ENCODE results near the gene FANCB. TPM values are rescaled to one million over a fixed set of nuclear protein-coding genes. Genes with fewer than 3 reads are reported as not detected.

FANCB gene
- total RNA-seq, 1 experiment from 2014 or later: 22.4 TPM

GRCh38 chrX:14873676-14874049 is 794 bp upstream of the FANCB start:
- Histone ChIP-seq H2AFZ (ENCODE audit: low read length) (no peak overlapping the region; the same call in 1 of the 2 replicates), H4K20me1 (ENCODE audit: insufficient read depth, low read depth, low read length) (no peaks in the 10 kb centered on the region), H3K4me1 (ENCODE audit: low read length) (peaks cover 33% of the 10 kb centered on the region), H3K9ac (ENCODE audit: low read length) (peak overlapping the region; percentile 85), H3K79me2 (ENCODE audit: low read length) (peaks cover 84% of the 10 kb centered on the region), H3K9me2 (replicated peaks; ENCODE audit: insufficient read depth, low read length) (no peaks in the 10 kb centered on the region), H3K9me3 (ENCODE audit: low read length) (peaks cover 3% of the 10 kb centered on the region), H3K36me3 (ENCODE audit: insufficient read depth, low read length) (peaks cover 29% of the 10 kb centered on the region), H3K27ac (ENCODE audit: low read length) (peak overlapping the region; percentile 65), H3K4me3 (ENCODE audit: low read length) (peak overlapping the region; percentile 68), H3K4me2 (ENCODE audit: low read depth, low read length, poor library complexity, severe bottlenecking) (peak overlapping the region; percentile 77), H3K27me3 (ENCODE audit: low read length) (no peaks in the 10 kb centered on the region)
- no peak for DNase-seq

DNA sequence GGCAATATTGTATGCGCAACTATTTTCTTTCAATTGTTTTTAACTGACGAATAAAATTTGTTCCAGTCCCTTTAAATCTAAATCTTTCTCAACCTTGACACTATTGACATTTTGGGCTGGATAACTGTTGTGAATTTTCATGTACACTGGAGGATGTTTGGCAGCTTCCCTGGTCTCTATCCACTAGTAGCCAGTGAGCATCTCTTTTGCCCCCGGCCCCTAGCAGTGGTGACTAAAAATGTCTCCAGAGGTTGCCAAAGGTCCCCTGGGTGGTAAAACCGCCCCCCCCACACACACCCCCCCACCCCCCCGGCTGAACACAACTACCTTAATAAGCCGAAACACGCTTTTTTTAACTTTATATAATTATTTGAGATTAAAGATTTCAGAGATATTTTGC is 514 bp downstream of the FANCB start:
- Histone ChIP-seq H3K9me3 (ENCODE audit: low read length) (peaks cover 7% of the 10 kb centered on the region), H3K9ac (ENCODE audit: low read length) (peak overlapping the region; percentile 82), H3K27ac (ENCODE audit: low read length) (peak overlapping the region; percentile 62), H4K20me1 (ENCODE audit: insufficient read depth, low read depth, low read length) (no peaks in the 10 kb centered on the region), H3K4me1 (ENCODE audit: low read length) (peaks cover 33% of the 10 kb centered on the region), H3K36me3 (ENCODE audit: insufficient read depth, low read length) (peaks cover 42% of the 10 kb centered on the region), H3K79me2 (ENCODE audit: low read length) (peaks cover 91% of the 10 kb centered on the region), H3K4me2 (ENCODE audit: low read depth, low read length, poor library complexity, severe bottlenecking) (peak overlapping the region; percentile 68), H3K9me2 (replicated peaks; ENCODE audit: insufficient read depth, low read length) (no peaks in the 10 kb centered on the region), H2AFZ (ENCODE audit: low read length) (no peak overlapping the region), H3K27me3 (ENCODE audit: low read length) (no peaks in the 10 kb centered on the region), H3K4me3 (ENCODE audit: low read length) (peak overlapping the region; percentile 67)
- peak; percentile 70 for DNase-seq

GRCh38 chrX:14871767-14872166 is 1.1 kb downstream of the FANCB start:
- H3K4me3 ChIP-seq (ENCODE audit: low read length): peak overlapping the region; percentile 67
- peak overlapping the region; percentile 55; the same call in 1 of the 2 replicates for H3K27ac ChIP-seq (ENCODE audit: low read length)
- peaks cover 33% of the 10 kb centered on the region for H3K4me1 ChIP-seq (ENCODE audit: low read length)
- H4K20me1 ChIP-seq (ENCODE audit: insufficient read depth, low read depth, low read length): no peaks in the 10 kb centered on the region
- no peak overlapping the region for H2AFZ ChIP-seq (ENCODE audit: low read length)
- H3K36me3 ChIP-seq (ENCODE audit: insufficient read depth, low read length): peaks cover 48% of the 10 kb centered on the region
- H3K9me3 ChIP-seq (ENCODE audit: low read length): peaks cover 7% of the 10 kb centered on the region
- H3K9ac ChIP-seq (ENCODE audit: low read length): peak overlapping the region; percentile 82
- peak overlapping the region; percentile 68 for H3K4me2 ChIP-seq (ENCODE audit: low read depth, low read length, poor library complexity, severe bottlenecking)
- no peak for DNase-seq
- H3K27me3 ChIP-seq (ENCODE audit: low read length): no peaks in the 10 kb centered on the region
- H3K79me2 ChIP-seq (ENCODE audit: low read length): peaks cover 92% of the 10 kb centered on the region
- H3K9me2 ChIP-seq (replicated peaks; ENCODE audit: insufficient read depth, low read length): no peaks in the 10 kb centered on the region

DNA sequence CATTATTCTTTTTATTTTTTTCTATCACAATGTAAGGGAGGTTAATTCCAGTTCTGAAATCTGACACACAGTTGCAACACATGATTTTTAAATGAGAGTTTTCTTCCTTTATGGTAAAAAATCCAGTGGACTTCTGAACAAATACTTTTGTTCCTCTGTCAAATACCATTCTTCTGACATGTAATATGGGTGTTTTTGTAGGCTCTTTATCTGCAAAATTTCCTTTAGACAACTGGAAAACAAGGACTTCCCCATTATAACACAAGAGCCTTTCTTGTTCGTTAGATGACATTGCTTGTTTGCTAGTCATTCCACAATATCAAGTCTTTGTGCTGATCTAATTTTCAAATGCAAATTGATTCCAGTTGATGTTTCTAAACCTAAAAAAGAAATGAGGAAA is 7.7 kb downstream of the FANCB start:
- Histone ChIP-seq H3K27me3 (ENCODE audit: low read length) (no peaks in the 10 kb centered on the region), H3K4me1 (ENCODE audit: low read length) (peaks cover 7% of the 10 kb centered on the region; the same call in 1 of the 2 replicates), H3K4me2 (ENCODE audit: low read depth, low read length, poor library complexity, severe bottlenecking) (no peak overlapping the region), H3K36me3 (ENCODE audit: insufficient read depth, low read length) (peaks cover 71% of the 10 kb centered on the region), H3K27ac (ENCODE audit: low read length) (no peak overlapping the region), H3K79me2 (ENCODE audit: low read length) (peaks cover 80% of the 10 kb centered on the region), H3K9me2 (replicated peaks; ENCODE audit: insufficient read depth, low read length) (no peaks in the 10 kb centered on the region), H3K9me3 (ENCODE audit: low read length) (peaks cover 4% of the 10 kb centered on the region), H4K20me1 (ENCODE audit: insufficient read depth, low read depth, low read length) (no peaks in the 10 kb centered on the region), H3K9ac (ENCODE audit: low read length) (no peak overlapping the region), H2AFZ (ENCODE audit: low read length) (no peak overlapping the region), H3K4me3 (ENCODE audit: low read length) (no peak overlapping the region)
- no peak for DNase-seq

GRCh38 chrX:14864631-14865030 is 8.2 kb downstream of the FANCB start:
- Histone ChIP-seq H4K20me1 (ENCODE audit: insufficient read depth, low read depth, low read length) (no peaks in the 10 kb centered on the region), H3K36me3 (ENCODE audit: insufficient read depth, low read length) (peaks cover 75% of the 10 kb centered on the region), H3K27ac (ENCODE audit: low read length) (no peak overlapping the region), H3K9ac (ENCODE audit: low read length) (no peak overlapping the region), H3K4me1 (ENCODE audit: low read length) (peaks cover 1% of the 10 kb centered on the region; the same call in 1 of the 2 replicates), H3K27me3 (ENCODE audit: low read length) (no peaks in the 10 kb centered on the region), H3K4me2 (ENCODE audit: low read depth, low read length, poor library complexity, severe bottlenecking) (no peak overlapping the region), H3K9me3 (ENCODE audit: low read length) (peaks cover 4% of the 10 kb centered on the region), H3K4me3 (ENCODE audit: low read length) (no peak overlapping the region), H3K79me2 (ENCODE audit: low read length) (peaks cover 79% of the 10 kb centered on the region), H2AFZ (ENCODE audit: low read length) (no peak overlapping the region), H3K9me2 (replicated peaks; ENCODE audit: insufficient read depth, low read length) (no peaks in the 10 kb centered on the region)
- DNase-seq: no peak

DNA sequence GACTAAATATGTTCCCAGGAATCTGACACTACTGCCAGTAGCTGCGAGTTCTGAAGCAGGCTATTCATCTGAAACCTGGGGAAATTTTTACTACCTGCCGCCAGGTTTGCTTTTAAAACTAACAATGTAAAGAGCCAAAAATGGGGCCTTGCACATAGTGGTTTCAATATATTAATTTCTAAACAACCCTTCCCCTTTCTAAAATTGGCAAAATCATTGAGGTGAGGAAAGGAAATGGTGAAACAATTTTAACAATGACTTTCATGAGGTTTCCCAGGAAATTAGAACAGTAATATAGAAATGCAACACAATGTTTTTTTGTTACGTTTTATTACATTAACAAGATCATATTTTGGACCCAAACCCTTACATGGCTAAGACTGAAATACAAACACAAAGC is 21.3 kb downstream of the FANCB start:
- H3K27ac ChIP-seq (ENCODE audit: low read length): 0 out of 2 replicates have a peak overlapping the region, but pooled peaks have one; percentile 22
- H3K9ac ChIP-seq (ENCODE audit: low read length): no peak overlapping the region
- H3K79me2 ChIP-seq (ENCODE audit: low read length): peaks cover 13% of the 10 kb centered on the region
- DNase-seq: no peak
- no peak overlapping the region for H2AFZ ChIP-seq (ENCODE audit: low read length)
- H3K36me3 ChIP-seq (ENCODE audit: insufficient read depth, low read length): peaks cover 46% of the 10 kb centered on the region
- H3K27me3 ChIP-seq (ENCODE audit: low read length): no peaks in the 10 kb centered on the region
- no peak overlapping the region for H3K4me2 ChIP-seq (ENCODE audit: low read depth, low read length, poor library complexity, severe bottlenecking)
- H4K20me1 ChIP-seq (ENCODE audit: insufficient read depth, low read depth, low read length): no peaks in the 10 kb centered on the region
- peaks cover 7% of the 10 kb centered on the region for H3K9me3 ChIP-seq (ENCODE audit: low read length)
- H3K4me1 ChIP-seq (ENCODE audit: low read length): peaks cover 6% of the 10 kb centered on the region
- H3K4me3 ChIP-seq (ENCODE audit: low read length): no peak overlapping the region
- H3K9me2 ChIP-seq (replicated peaks; ENCODE audit: insufficient read depth, low read length): no peaks in the 10 kb centered on the region

DNA sequence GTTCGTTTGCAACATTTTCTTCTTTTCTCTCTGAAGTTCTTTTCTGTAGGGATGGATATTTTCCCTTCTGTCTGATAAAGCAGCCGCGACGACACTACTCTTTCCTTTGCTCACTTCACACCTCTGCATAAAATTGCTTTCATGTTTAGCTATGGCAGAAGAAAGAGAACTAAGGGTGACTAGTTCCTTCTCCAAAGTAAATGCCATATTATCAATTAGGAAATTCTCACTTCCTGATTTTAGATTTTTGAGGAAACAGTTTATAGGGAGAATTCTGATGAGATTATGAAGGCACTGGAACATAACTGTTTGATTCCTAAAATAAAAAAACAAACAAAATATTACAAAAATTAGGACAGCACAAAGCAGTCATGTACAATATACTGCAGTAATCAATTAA is 29.2 kb downstream of the FANCB start:
- H3K27ac ChIP-seq (ENCODE audit: low read length): no peak overlapping the region
- 0 out of 2 replicates have a peak, but pooled peaks cover 3% of the 10 kb centered on the region for H3K79me2 ChIP-seq (ENCODE audit: low read length)
- H3K9me2 ChIP-seq (replicated peaks; ENCODE audit: insufficient read depth, low read length): no peaks in the 10 kb centered on the region
- DNase-seq: no peak
- no peaks in the 10 kb centered on the region for H3K27me3 ChIP-seq (ENCODE audit: low read length)
- no peak overlapping the region for H3K4me2 ChIP-seq (ENCODE audit: low read depth, low read length, poor library complexity, severe bottlenecking)
- no peak overlapping the region for H2AFZ ChIP-seq (ENCODE audit: low read length)
- no peak overlapping the region for H3K9ac ChIP-seq (ENCODE audit: low read length)
- H3K9me3 ChIP-seq (ENCODE audit: low read length): no peaks in the 10 kb centered on the region
- H3K4me1 ChIP-seq (ENCODE audit: low read length): no peaks in the 10 kb centered on the region
- H4K20me1 ChIP-seq (ENCODE audit: insufficient read depth, low read depth, low read length): no peaks in the 10 kb centered on the region
- no peak overlapping the region for H3K4me3 ChIP-seq (ENCODE audit: low read length)
- peaks cover 49% of the 10 kb centered on the region for H3K36me3 ChIP-seq (ENCODE audit: insufficient read depth, low read length)

DNA sequence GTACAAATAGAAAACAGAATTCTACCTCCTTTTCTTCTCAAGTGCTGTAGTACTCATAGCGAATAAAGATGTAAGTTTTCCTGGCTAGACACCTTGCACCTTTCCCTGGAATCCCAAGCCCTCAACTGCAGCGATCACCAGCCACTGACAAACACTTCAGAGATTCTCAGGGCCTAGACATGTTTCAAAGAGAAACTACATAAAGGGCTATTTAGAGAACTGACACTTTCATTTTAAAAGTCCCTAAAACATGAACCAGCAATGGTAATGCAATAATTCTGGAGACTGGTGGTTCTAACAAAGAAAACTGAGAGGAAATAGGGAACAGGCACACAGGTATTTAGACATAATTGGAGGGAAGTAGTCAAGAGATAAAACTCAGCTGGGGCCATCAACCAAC is 35.7 kb downstream of the FANCB start:
- Histone ChIP-seq H3K9me2 (replicated peaks; ENCODE audit: insufficient read depth, low read length) (no peaks in the 10 kb centered on the region), H3K36me3 (ENCODE audit: insufficient read depth, low read length) (peaks cover 64% of the 10 kb centered on the region), H3K4me1 (ENCODE audit: low read length) (no peaks in the 10 kb centered on the region)

More for the DNA sequence above, 35.7 kb downstream of the FANCB start:
- H3K27me3 ChIP-seq (ENCODE audit: low read length): no peaks in the 10 kb centered on the region
- no peak for DNase-seq
- no peak overlapping the region for H3K4me2 ChIP-seq (ENCODE audit: low read depth, low read length, poor library complexity, severe bottlenecking)
- H3K9me3 ChIP-seq (ENCODE audit: low read length): 0 out of 2 replicates have a peak, but pooled peaks cover 4% of the 10 kb centered on the region
- H2AFZ ChIP-seq (ENCODE audit: low read length): no peak overlapping the region
- no peak overlapping the region for H3K4me3 ChIP-seq (ENCODE audit: low read length)
- H4K20me1 ChIP-seq (ENCODE audit: insufficient read depth, low read depth, low read length): no peaks in the 10 kb centered on the region
- H3K9ac ChIP-seq (ENCODE audit: low read length): no peak overlapping the region
- peaks cover 6% of the 10 kb centered on the region; the same call in 1 of the 2 replicates for H3K79me2 ChIP-seq (ENCODE audit: low read length)
- H3K27ac ChIP-seq (ENCODE audit: low read length): no peak overlapping the region
